ENCODE results near the gene DNAH2. TPM values are rescaled to one million over a fixed set of nuclear protein-coding genes. Genes with fewer than 3 reads are reported as not detected.
A peak's percentile ranks its signal among the peaks of the same experiment; 100 is the strongest.

Gene DNAH2
- total and polyA plus RNA-seq, 2 of the 13 experiments (the other 11 are each of a cell fraction or from before 2014, with no cell fraction given) = not detected

- 0 out of 2 replicates have a peak, but pooled peaks have one; percentile 17 for TF ChIP-seq ZNF704 (CRISPR knock-in tag; IDR thresholded peaks at IDR 0.05; ENCODE audit: borderline replicate concordance)
- TF ChIP-seq SMAD9 (CRISPR knock-in tag; IDR thresholded peaks at IDR 0.05) = 0 out of 2 replicates have a peak, but pooled peaks have one; percentile 47
- peak; percentile 62; the same call in 1 of the 2 replicates for TF ChIP-seq TBX2 (CRISPR knock-in tag; IDR thresholded peaks at IDR 0.05; ENCODE audit: borderline replicate concordance)
- no peak for TF ChIP-seq PAF1 (CRISPR knock-in tag; IDR thresholded peaks at IDR 0.05)
- TF ChIP-seq ZNF431 (CRISPR knock-in tag; IDR thresholded peaks at IDR 0.05; ENCODE audit: borderline replicate concordance, low read depth) = 0 out of 2 replicates have a peak, but pooled peaks have one; percentile 41
- 0 out of 2 replicates have a peak, but pooled peaks have one; percentile 55 for TF ChIP-seq ZNF205 (CRISPR knock-in tag; IDR thresholded peaks at IDR 0.05)
- no peak for TF ChIP-seq PBX3 (CRISPR knock-in tag; IDR thresholded peaks at IDR 0.05; ENCODE audit: borderline replicate concordance)
- TF ChIP-seq TFAP4 (IDR thresholded peaks at IDR 0.05; ENCODE audit: borderline replicate concordance, low read depth) = peak; percentile 63; the same call in 1 of the 2 replicates
- TF ChIP-seq RFX3 (CRISPR knock-in tag; IDR thresholded peaks at IDR 0.05) = peak; percentile 92
- 0 out of 2 replicates have a peak, but pooled peaks have one; percentile 45 for TF ChIP-seq RXRB (CRISPR knock-in tag; IDR thresholded peaks at IDR 0.05; ENCODE audit: borderline replicate concordance)
- TF ChIP-seq PRDM15 (CRISPR knock-in tag; IDR thresholded peaks at IDR 0.05) = peak; percentile 99
- no peak for TF ChIP-seq PRMT3 (CRISPR knock-in tag; IDR thresholded peaks at IDR 0.05; ENCODE audit: borderline replicate concordance, low read depth)
- TF ChIP-seq ZSCAN29 (CRISPR knock-in tag; conservative IDR thresholded peaks at IDR 0.05) = peak; percentile 46; the same call in 1 of the 2 replicates
- TF ChIP-seq ZGPAT (CRISPR knock-in tag; IDR thresholded peaks at IDR 0.05) = peak; percentile 48; the same call in 1 of the 2 replicates
- TF ChIP-seq ZNF556 (CRISPR knock-in tag; IDR thresholded peaks at IDR 0.05; ENCODE audit: borderline replicate concordance) = peak; percentile 81
- TF ChIP-seq THAP11 (CRISPR knock-in tag; IDR thresholded peaks at IDR 0.05) = peak; percentile 80
- peak; percentile 67 for TF ChIP-seq RFX1 (IDR thresholded peaks at IDR 0.05)
- peak; percentile 38; the same call in 1 of the 2 replicates for TF ChIP-seq ISL2 (CRISPR knock-in tag; IDR thresholded peaks at IDR 0.05)
- peak; percentile 30; the same call in 1 of the 2 replicates for TF ChIP-seq SOX5 (CRISPR knock-in tag; IDR thresholded peaks at IDR 0.05; ENCODE audit: borderline replicate concordance)
- TF ChIP-seq NFATC3 (CRISPR knock-in tag; IDR thresholded peaks at IDR 0.05) = 0 out of 2 replicates have a peak, but pooled peaks have one; percentile 21
Measured at GRCh38 chr17:7716901-7717755, at the start of gene DNAH2 (continued).
